ENCODE results near the gene CDH5. TPM values are rescaled to one million over a fixed set of nuclear protein-coding genes. Genes with fewer than 3 reads are reported as not detected.

CDH5 gene
- total RNA-seq, 2 experiments from 2014 or later = not detected

- TF ChIP-seq CTCF (conservative IDR thresholded peaks at IDR 0.05; ENCODE audit: low read length) = no peak
- no peak for TF ChIP-seq EZH2phosphoT487 (IDR thresholded peaks at IDR 0.05; ENCODE audit: borderline replicate concordance, low read depth, low read length)
Observed at GRCh38 chr16:66361604-66362135, 4.8 kb upstream of the CDH5 start.

GRCh38 chr16:66363211-66363777, 3.2 kb upstream of the CDH5 start:
- Histone ChIP-seq H3K79me2 (ENCODE audit: insufficient read depth, low read depth, low read length) (no peaks in the 10 kb centered on the region), H3K27ac (ENCODE audit: low read depth, low read length, poor library complexity, severe bottlenecking) (no peak overlapping the region), H3K4me3 (ENCODE audit: low read depth, low read length, poor library complexity, severe bottlenecking) (no peak overlapping the region), H3K4me2 (ENCODE audit: low read length) (no peak overlapping the region), H3K4me1 (ENCODE audit: insufficient read depth, low read length, poor library complexity, severe bottlenecking) (no peaks in the 10 kb centered on the region), H2AFZ (ENCODE audit: low read length) (no peak overlapping the region), H3K9me3 (ENCODE audit: low read length) (no peaks in the 10 kb centered on the region), H3K9me2 (ENCODE audit: insufficient read depth, low read length) (no peaks in the 10 kb centered on the region), H4K20me1 (ENCODE audit: insufficient read depth, low read length) (no peaks in the 10 kb centered on the region), H3K36me3 (ENCODE audit: insufficient read depth, low read length) (no peaks in the 10 kb centered on the region)
- BruUV-seq (replicated peaks) = no TSS peak
- intact Hi-C loops (cut with micrococcal nuclease; ENCODE audit: unreplicated experiment) = no loop called here
- TF ChIP-seq CTCF (conservative IDR thresholded peaks at IDR 0.05; ENCODE audit: low read length) = no peak
- no peak for TF ChIP-seq EZH2phosphoT487 (IDR thresholded peaks at IDR 0.05; ENCODE audit: borderline replicate concordance, low read depth, low read length)
- DNase-seq (ENCODE audit: low spot score) = no peak
- ChIA-PET POLR2A (no interaction called here), CTCF (ENCODE audit: unreplicated experiment) (no interaction called here)

More at GRCh38 chr16:66361604-66362135, 4.8 kb upstream of the CDH5 start:
- H4K20me1 ChIP-seq (ENCODE audit: insufficient read depth, low read length) = no peaks in the 10 kb centered on the region
- no peak overlapping the region for H3K4me3 ChIP-seq (ENCODE audit: low read depth, low read length, poor library complexity, severe bottlenecking)
- H3K9me3 ChIP-seq (ENCODE audit: low read length) = no peaks in the 10 kb centered on the region
- no peak overlapping the region for H3K4me2 ChIP-seq (ENCODE audit: low read length)
- DNase-seq (ENCODE audit: low spot score) = no peak
- POLR2A ChIA-PET = interaction anchor here (0.9 kb wide), 1 partner anchor 126 kb away, joined by 3 read pairs; no protein-coding TSS in a partner anchor
- no peak overlapping the region for H2AFZ ChIP-seq (ENCODE audit: low read length)
- no peaks in the 10 kb centered on the region for H3K36me3 ChIP-seq (ENCODE audit: insufficient read depth, low read length)
- no TSS peak for BruUV-seq (replicated peaks)
- no peak overlapping the region for H3K27ac ChIP-seq (ENCODE audit: low read depth, low read length, poor library complexity, severe bottlenecking)
- intact Hi-C loops (cut with micrococcal nuclease; ENCODE audit: unreplicated experiment) = no loop called here
- no peaks in the 10 kb centered on the region for H3K79me2 ChIP-seq (ENCODE audit: insufficient read depth, low read depth, low read length)
- H3K9me2 ChIP-seq (ENCODE audit: insufficient read depth, low read length) = no peaks in the 10 kb centered on the region
- CTCF ChIA-PET (ENCODE audit: unreplicated experiment) = no interaction called here
- no peaks in the 10 kb centered on the region for H3K4me1 ChIP-seq (ENCODE audit: insufficient read depth, low read length, poor library complexity, severe bottlenecking)
